ENCODE data around the gene FAM171A2. TPM values are rescaled to one million over a fixed set of nuclear protein-coding genes. Genes with fewer than 3 reads are reported as not detected.

Gene FAM171A2
- total and polyA plus RNA-seq, 2 of the 8 experiments (the other 6 are each of a cell fraction or from before 2014, with no cell fraction given): 21.9 to 24.1 TPM

DNA sequence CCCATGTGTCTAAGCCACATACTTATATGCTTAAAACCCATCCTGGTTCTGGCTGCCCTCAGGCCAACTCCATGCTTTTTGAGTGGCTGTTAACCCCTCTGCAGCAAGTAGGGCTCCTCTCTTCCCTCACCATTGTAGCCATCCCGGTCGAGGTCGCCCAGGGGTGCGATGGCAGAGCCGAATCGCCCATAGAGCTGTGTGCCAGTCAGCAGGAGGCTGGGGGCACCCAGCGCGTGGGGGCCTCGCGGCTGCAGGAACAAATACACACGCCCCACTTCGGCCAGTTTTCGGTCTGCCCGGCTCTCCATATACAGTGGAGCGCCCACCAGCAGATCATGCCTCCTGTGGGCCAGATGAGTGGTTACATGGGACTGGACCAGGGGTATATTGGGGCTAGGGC, 19.7 kb upstream of the FAM171A2 start (continued):
- TF ChIP-seq POU5F1 (IDR thresholded peaks at IDR 0.05; ENCODE audit: low read depth, low read length) (no peak), CTBP2 (IDR thresholded peaks at IDR 0.05; ENCODE audit: borderline replicate concordance, insufficient read depth, insufficient read length, low read length) (no peak), KDM1A (IDR thresholded peaks at IDR 0.05; ENCODE audit: borderline replicate concordance, low read length) (no peak), TAF7 (optimal IDR thresholded peaks at IDR 0.05; ENCODE audit: borderline replicate concordance, low read depth, low read length) (no peak), JUN (IDR thresholded peaks at IDR 0.05; ENCODE audit: low read depth, low read length) (no peak), CBX5 (IDR thresholded peaks at IDR 0.05; ENCODE audit: low read depth, low read length) (no peak), RFX5 (IDR thresholded peaks at IDR 0.05; ENCODE audit: borderline replicate concordance, low read depth, low read length) (no peak)

Measured in H1 (cell line).